ENCODE data around the gene PI4KB.

PI4KB gene

GRCh38 chr1:151327223-151327902 lies at the start of gene PI4KB:
Gene PI4KB (minus strand): TSS chr1:151327416. CDS start chr1:151316481, 10,935 bp downstream.
- Histone ChIP-seq H3K9ac (ENCODE audit: low read depth in 1 of 2, low read length in 2 of 2) (peak within 1 kb of the TSS; percentile 67 to 92), H3K27me3 (ENCODE audit: control insufficient read depth in 1 of 2, insufficient read depth in 2 of 2, low read length in 2 of 2) (no peaks in the 10 kb centered on the region)

GRCh38 chr1:151373196-151373595 lies 46.0 kb upstream of the PI4KB start:
- H3K9me3 ChIP-seq (ENCODE audit: control insufficient read depth in 1 of 2, low read length in 2 of 2), result no peaks in the 10 kb centered on the region
- peaks cover 2 to 11% of the 10 kb centered on the region in 2 donors for H3K36me3 ChIP-seq (ENCODE audit: control insufficient read depth in 1 of 2, insufficient read depth in 2 of 2, low read length in 2 of 2)
- no peak overlapping the region for H3K27ac ChIP-seq (ENCODE audit: low read depth, low read length)
- H3K9ac ChIP-seq (ENCODE audit: low read depth in 1 of 2, low read length in 2 of 2), result no peak overlapping the region
- no peak overlapping the region for H3K4me3 ChIP-seq (ENCODE audit: low read depth in 1 of 2, low read length in 2 of 2)
- no peaks in the 10 kb centered on the region for H3K27me3 ChIP-seq (ENCODE audit: control insufficient read depth in 1 of 2, insufficient read depth in 2 of 2, low read length in 2 of 2)
- peaks cover 35 to 51% of the 10 kb centered on the region in 2 donors for H3K4me1 ChIP-seq (ENCODE audit: control insufficient read depth in 1 of 2, insufficient read depth in 2 of 2, low read length in 2 of 2)

More at GRCh38 chr1:151327223-151327902, at the start of gene PI4KB:
- Histone ChIP-seq H3K4me1 (ENCODE audit: control insufficient read depth in 1 of 2, insufficient read depth in 2 of 2, low read length in 2 of 2) (peaks cover 15 to 25% of the 10 kb centered on the region in 2 donors), H3K4me3 (ENCODE audit: low read depth in 1 of 2, low read length in 2 of 2) (peak within 1 kb of the TSS; percentile 76 to 85), H3K36me3 (ENCODE audit: control insufficient read depth in 1 of 2, insufficient read depth in 2 of 2, low read length in 2 of 2) (peaks cover 10 to 17% of the 10 kb centered on the region in 2 donors), H3K9me3 (ENCODE audit: control insufficient read depth in 1 of 2, low read length in 2 of 2) (no peaks in the 10 kb centered on the region), H3K27ac (ENCODE audit: low read depth, low read length) (peak within 1 kb of the TSS; percentile 69)

- H3K9ac ChIP-seq (ENCODE audit: low read depth in 1 of 2, low read length in 2 of 2), result peak within 1 kb of the TSS; percentile 68 to 70
- H3K36me3 ChIP-seq (ENCODE audit: control insufficient read depth in 1 of 2, insufficient read depth in 2 of 2, low read length in 2 of 2), result peaks cover 8 to 19% of the 10 kb centered on the region in 2 donors
- H3K27me3 ChIP-seq (ENCODE audit: control insufficient read depth in 1 of 2, insufficient read depth in 2 of 2, low read length in 2 of 2), result no peaks in the 10 kb centered on the region
- H3K4me3 ChIP-seq (ENCODE audit: low read depth in 1 of 2, low read length in 2 of 2), result peak within 1 kb of the TSS; percentile 76 to 82
- peaks cover 39 to 53% of the 10 kb centered on the region in 2 donors for H3K4me1 ChIP-seq (ENCODE audit: control insufficient read depth in 1 of 2, insufficient read depth in 2 of 2, low read length in 2 of 2)
- peak within 1 kb of the TSS; percentile 79 for H3K27ac ChIP-seq (ENCODE audit: low read depth, low read length)
- H3K9me3 ChIP-seq (ENCODE audit: control insufficient read depth in 1 of 2, low read length in 2 of 2), result no peaks in the 10 kb centered on the region
Observed at GRCh38 chr1:151372058-151372934, 45.1 kb upstream of the PI4KB start, which contains the start of gene SELENBP1. Gene SELENBP1 (minus strand): TSS chr1:151372705. CDS start chr1:151372641, 64 bp downstream.

GRCh38 chr1:151371370-151372057 lies 44.3 kb upstream of the PI4KB start:
- peak overlapping the region; percentile 76 to 82 for H3K4me3 ChIP-seq (ENCODE audit: low read depth in 1 of 2, low read length in 2 of 2)
- peaks cover 13 to 24% of the 10 kb centered on the region in 2 donors for H3K36me3 ChIP-seq (ENCODE audit: control insufficient read depth in 1 of 2, insufficient read depth in 2 of 2, low read length in 2 of 2)
- peaks cover 39 to 53% of the 10 kb centered on the region in 2 donors for H3K4me1 ChIP-seq (ENCODE audit: control insufficient read depth in 1 of 2, insufficient read depth in 2 of 2, low read length in 2 of 2)
- peak overlapping the region; percentile 68 to 70 for H3K9ac ChIP-seq (ENCODE audit: low read depth in 1 of 2, low read length in 2 of 2)
- no peaks in the 10 kb centered on the region for H3K9me3 ChIP-seq (ENCODE audit: control insufficient read depth in 1 of 2, low read length in 2 of 2)
- H3K27me3 ChIP-seq (ENCODE audit: control insufficient read depth in 1 of 2, insufficient read depth in 2 of 2, low read length in 2 of 2), result no peaks in the 10 kb centered on the region
- H3K27ac ChIP-seq (ENCODE audit: low read depth, low read length), result peak overlapping the region; percentile 0

GRCh38 chr1:151370211-151370911 lies 43.1 kb upstream of the PI4KB start:
- no peak overlapping the region for H3K27ac ChIP-seq (ENCODE audit: low read depth, low read length)
- H3K9me3 ChIP-seq (ENCODE audit: control insufficient read depth in 1 of 2, low read length in 2 of 2), result no peaks in the 10 kb centered on the region
- H3K4me3 ChIP-seq (ENCODE audit: low read depth in 1 of 2, low read length in 2 of 2), result peak overlapping the region; percentile 0 to 82
- no peaks in the 10 kb centered on the region for H3K27me3 ChIP-seq (ENCODE audit: control insufficient read depth in 1 of 2, insufficient read depth in 2 of 2, low read length in 2 of 2)
- peaks cover 39 to 53% of the 10 kb centered on the region in 2 donors for H3K4me1 ChIP-seq (ENCODE audit: control insufficient read depth in 1 of 2, insufficient read depth in 2 of 2, low read length in 2 of 2)
- peaks cover 23 to 35% of the 10 kb centered on the region in 2 donors for H3K36me3 ChIP-seq (ENCODE audit: control insufficient read depth in 1 of 2, insufficient read depth in 2 of 2, low read length in 2 of 2)
- H3K9ac ChIP-seq (ENCODE audit: low read depth in 1 of 2, low read length in 2 of 2), result peak overlapping the region; percentile 54 to 68

- H3K27ac ChIP-seq (ENCODE audit: low read depth, low read length), result no peak overlapping the region
- peaks cover 25 to 43% of the 10 kb centered on the region in 2 donors for H3K36me3 ChIP-seq (ENCODE audit: control insufficient read depth in 1 of 2, insufficient read depth in 2 of 2, low read length in 2 of 2)
- peaks cover 39 to 53% of the 10 kb centered on the region in 2 donors for H3K4me1 ChIP-seq (ENCODE audit: control insufficient read depth in 1 of 2, insufficient read depth in 2 of 2, low read length in 2 of 2)
- H3K9ac ChIP-seq (ENCODE audit: low read depth in 1 of 2, low read length in 2 of 2), result no peak overlapping the region
- no peaks in the 10 kb centered on the region for H3K27me3 ChIP-seq (ENCODE audit: control insufficient read depth in 1 of 2, insufficient read depth in 2 of 2, low read length in 2 of 2)
- peak overlapping the region in 1 of 2 donors; percentile 82 for H3K4me3 ChIP-seq (ENCODE audit: low read depth in 1 of 2, low read length in 2 of 2)
- H3K9me3 ChIP-seq (ENCODE audit: control insufficient read depth in 1 of 2, low read length in 2 of 2), result no peaks in the 10 kb centered on the region
Observed at GRCh38 chr1:151369621-151370048, 42.4 kb upstream of the PI4KB start.

GRCh38 chr1:151369302-151369610 lies 42.0 kb upstream of the PI4KB start:
- Histone ChIP-seq H3K36me3 (ENCODE audit: control insufficient read depth in 1 of 2, insufficient read depth in 2 of 2, low read length in 2 of 2) (peaks cover 28 to 47% of the 10 kb centered on the region in 2 donors), H3K27me3 (ENCODE audit: control insufficient read depth in 1 of 2, insufficient read depth in 2 of 2, low read length in 2 of 2) (no peaks in the 10 kb centered on the region), H3K27ac (ENCODE audit: low read depth, low read length) (no peak overlapping the region), H3K9me3 (ENCODE audit: control insufficient read depth in 1 of 2, low read length in 2 of 2) (no peaks in the 10 kb centered on the region), H3K9ac (ENCODE audit: low read depth in 1 of 2, low read length in 2 of 2) (no peak overlapping the region), H3K4me3 (ENCODE audit: low read depth in 1 of 2, low read length in 2 of 2) (no peak overlapping the region), H3K4me1 (ENCODE audit: control insufficient read depth in 1 of 2, insufficient read depth in 2 of 2, low read length in 2 of 2) (peaks cover 38 to 53% of the 10 kb centered on the region in 2 donors)

GRCh38 chr1:151368393-151369301 lies 41.4 kb upstream of the PI4KB start:
- Histone ChIP-seq H3K4me1 (ENCODE audit: control insufficient read depth in 1 of 2, insufficient read depth in 2 of 2, low read length in 2 of 2) (peaks cover 32 to 49% of the 10 kb centered on the region in 2 donors), H3K27ac (ENCODE audit: low read depth, low read length) (no peak overlapping the region), H3K4me3 (ENCODE audit: low read depth in 1 of 2, low read length in 2 of 2) (no peak overlapping the region), H3K36me3 (ENCODE audit: control insufficient read depth in 1 of 2, insufficient read depth in 2 of 2, low read length in 2 of 2) (peaks cover 34 to 53% of the 10 kb centered on the region in 2 donors), H3K27me3 (ENCODE audit: control insufficient read depth in 1 of 2, insufficient read depth in 2 of 2, low read length in 2 of 2) (no peaks in the 10 kb centered on the region), H3K9me3 (ENCODE audit: control insufficient read depth in 1 of 2, low read length in 2 of 2) (no peaks in the 10 kb centered on the region), H3K9ac (ENCODE audit: low read depth in 1 of 2, low read length in 2 of 2) (no peak overlapping the region)
